ENCODE measurements around the gene PDE8B. TPM values are rescaled to one million over a fixed set of nuclear protein-coding genes. Genes with fewer than 3 reads are reported as not detected.
A peak's percentile ranks its signal among the peaks of the same experiment; 100 is the strongest.

Gene PDE8B
- total RNA-seq, 6 donors from 2014 or later = 5.8 to 21.9 (median 9.7) TPM

DNA sequence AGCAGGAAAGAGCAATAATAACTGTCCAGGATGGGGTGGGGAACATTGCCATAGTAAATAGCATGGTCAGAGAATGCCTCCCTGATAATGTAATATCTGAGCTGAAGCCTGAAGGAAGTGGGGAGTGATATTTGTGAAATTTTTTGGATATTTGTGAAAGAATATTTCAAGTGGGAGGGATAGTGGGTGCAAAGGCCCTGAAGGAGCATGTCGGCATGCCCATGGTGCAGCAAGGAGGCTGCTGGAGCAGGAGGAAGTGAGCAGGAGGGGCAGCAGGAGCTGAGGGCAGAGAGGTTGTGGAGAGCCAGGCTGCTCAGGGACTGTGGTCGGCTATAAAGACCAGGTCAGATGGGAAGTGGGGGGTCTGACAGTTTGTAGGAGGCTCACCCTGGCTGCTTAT is 21.1 kb upstream of the PDE8B start:
- Histone ChIP-seq H3K4me3 (no peak overlapping the region), H3K4me1 (no peaks in the 10 kb centered on the region), H3K9me3 (no peaks in the 10 kb centered on the region), H3K36me3 (no peaks in the 10 kb centered on the region), H3K27ac (no peak overlapping the region), H3K27me3 (no peaks in the 10 kb centered on the region)
- TF ChIP-seq, protein P1, sequence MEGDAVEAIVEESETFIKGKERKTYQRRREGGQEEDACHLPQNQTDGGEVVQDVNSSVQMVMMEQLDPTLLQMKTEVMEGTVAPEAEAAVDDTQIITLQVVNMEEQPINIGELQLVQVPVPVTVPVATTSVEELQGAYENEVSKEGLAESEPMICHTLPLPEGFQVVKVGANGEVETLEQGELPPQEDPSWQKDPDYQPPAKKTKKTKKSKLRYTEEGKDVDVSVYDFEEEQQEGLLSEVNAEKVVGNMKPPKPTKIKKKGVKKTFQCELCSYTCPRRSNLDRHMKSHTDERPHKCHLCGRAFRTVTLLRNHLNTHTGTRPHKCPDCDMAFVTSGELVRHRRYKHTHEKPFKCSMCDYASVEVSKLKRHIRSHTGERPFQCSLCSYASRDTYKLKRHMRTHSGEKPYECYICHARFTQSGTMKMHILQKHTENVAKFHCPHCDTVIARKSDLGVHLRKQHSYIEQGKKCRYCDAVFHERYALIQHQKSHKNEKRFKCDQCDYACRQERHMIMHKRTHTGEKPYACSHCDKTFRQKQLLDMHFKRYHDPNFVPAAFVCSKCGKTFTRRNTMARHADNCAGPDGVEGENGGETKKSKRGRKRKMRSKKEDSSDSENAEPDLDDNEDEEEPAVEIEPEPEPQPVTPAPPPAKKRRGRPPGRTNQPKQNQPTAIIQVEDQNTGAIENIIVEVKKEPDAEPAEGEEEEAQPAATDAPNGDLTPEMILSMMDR (IDR thresholded peaks at IDR 0.05) = no peak
- no peak for TF ChIP-seq POLR2AphosphoS5 (IDR thresholded peaks at IDR 0.05)
- TF ChIP-seq POLR2A (IDR thresholded peaks at IDR 0.05) = no peak
- TF ChIP-seq EP300 (IDR thresholded peaks at IDR 0.05) = no peak
- 79 to 82% methylated on average over 2 of the region's 2 CpGs for WGBS, 2 donors
- DNase-seq = no peak
- no peak for ATAC-seq (ENCODE audit: low FRiP score in 2 of 2)

DNA sequence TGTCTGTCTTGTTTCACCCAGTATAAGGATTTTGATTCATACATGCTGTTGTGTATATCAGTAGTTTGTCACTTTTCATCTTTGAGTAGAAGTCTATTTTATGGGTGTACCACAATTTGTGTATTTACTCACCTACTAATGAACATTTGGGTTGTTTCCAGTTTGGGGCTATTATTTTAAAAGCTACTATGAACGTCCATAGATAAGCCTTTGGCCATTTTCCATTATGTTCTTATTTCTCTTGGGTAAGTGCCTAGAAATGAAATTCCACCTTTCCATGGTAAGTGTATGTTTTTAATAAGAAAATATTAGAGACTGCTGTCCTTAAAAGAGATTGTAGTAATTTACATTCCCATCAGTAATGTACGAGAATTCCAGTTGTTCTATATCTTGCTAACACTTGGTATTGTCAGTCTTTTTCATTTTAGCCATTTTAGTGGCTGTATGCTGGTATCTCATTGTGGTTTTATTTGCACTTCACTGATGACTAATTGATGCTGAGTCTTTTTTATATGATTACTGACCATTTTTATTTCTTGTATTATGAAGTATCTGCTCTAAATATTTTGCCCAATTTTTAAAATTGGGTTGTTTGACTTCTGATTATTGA is 17.9 kb upstream of the PDE8B start:
- H3K36me3 ChIP-seq = no peaks in the 10 kb centered on the region
- peaks cover 0 to 5% (median 0%) of the 10 kb centered on the region in 4 donors for H3K9me3 ChIP-seq
- H3K27me3 ChIP-seq = no peaks in the 10 kb centered on the region
- DNase-seq (no peak), ATAC-seq (ENCODE audit: low FRiP score in 2 of 2) (no peak)
- H3K27ac ChIP-seq = no peak overlapping the region
- WGBS, 2 donors = 52 to 66% methylated on average over 2 of the region's 2 CpGs
- TF ChIP-seq, protein P1 (IDR thresholded peaks at IDR 0.05) = no peak
- TF ChIP-seq POLR2A (IDR thresholded peaks at IDR 0.05) = no peak
- no peak for TF ChIP-seq EP300 (IDR thresholded peaks at IDR 0.05)
- no peak for TF ChIP-seq POLR2AphosphoS5 (IDR thresholded peaks at IDR 0.05)
- no peak overlapping the region for H3K4me3 ChIP-seq
- no peaks in the 10 kb centered on the region for H3K4me1 ChIP-seq

DNA sequence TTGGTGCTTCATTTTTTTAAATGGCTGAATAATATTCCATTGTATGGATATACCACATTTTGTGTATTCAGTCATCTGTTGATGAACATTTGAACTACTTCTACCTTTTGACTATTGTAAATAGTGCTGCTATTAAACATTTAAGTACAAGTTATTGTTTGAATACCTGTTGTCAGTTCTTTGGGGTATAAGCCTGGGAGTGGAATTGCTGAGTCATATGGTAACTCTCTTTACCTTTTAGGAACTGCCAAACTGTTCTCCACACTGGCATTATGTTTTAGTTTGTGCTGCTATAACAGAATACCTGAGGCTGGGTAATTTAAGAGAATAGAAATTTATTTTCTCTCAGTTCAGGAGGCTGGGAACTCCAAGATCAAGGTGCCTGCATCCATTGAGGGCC is 15.7 kb upstream of the PDE8B start:
- TF ChIP-seq, protein P1 (IDR thresholded peaks at IDR 0.05) = no peak
- TF ChIP-seq EP300 (IDR thresholded peaks at IDR 0.05) (no peak), POLR2AphosphoS5 (IDR thresholded peaks at IDR 0.05) (no peak), POLR2A (IDR thresholded peaks at IDR 0.05) (no peak)
- no peaks in the 10 kb centered on the region for H3K36me3 ChIP-seq
- no peak for ATAC-seq (ENCODE audit: low FRiP score in 2 of 2)

DNA sequence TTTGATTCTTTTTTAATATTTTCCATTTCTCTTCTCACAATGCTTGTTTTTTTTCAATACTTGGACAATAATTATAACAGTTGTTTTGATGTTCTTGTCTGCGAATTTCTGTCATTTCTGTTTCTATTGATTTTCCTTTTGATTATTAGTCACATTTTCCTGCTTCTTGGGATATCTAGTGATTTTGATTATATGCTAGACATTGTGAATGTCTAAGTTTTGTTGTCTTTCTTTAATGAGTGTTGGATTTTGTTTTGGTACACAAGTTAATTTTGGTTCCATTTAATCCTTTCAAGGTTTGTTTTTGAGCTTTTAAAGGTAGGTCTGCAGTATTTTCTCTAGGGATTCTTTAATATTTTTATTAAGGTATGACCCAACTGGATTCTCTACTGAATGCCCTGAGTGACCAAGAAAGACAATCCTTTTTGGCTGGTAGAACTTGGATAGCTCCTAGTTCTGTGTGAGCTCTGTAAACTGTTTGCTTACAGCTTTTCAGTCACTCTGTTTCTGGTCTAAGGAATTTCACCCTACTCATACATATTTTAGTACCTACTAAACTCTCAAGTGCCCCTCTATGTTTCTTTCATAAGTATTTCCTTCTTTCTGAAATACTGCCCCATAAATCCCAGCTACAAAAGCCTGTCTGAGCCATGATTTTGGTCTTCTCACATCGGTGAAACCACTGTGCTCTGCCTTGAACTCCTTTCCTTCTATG is 12.5 kb upstream of the PDE8B start:
- no peak overlapping the region for H3K27ac ChIP-seq
- DNase-seq = no peak
- no peaks in the 10 kb centered on the region for H3K36me3 ChIP-seq
- 56 to 76% methylated on average over 2 of the region's 2 CpGs for WGBS, 2 donors
- H3K4me3 ChIP-seq = no peak overlapping the region
- no peaks in the 10 kb centered on the region for H3K4me1 ChIP-seq
- no peaks in the 10 kb centered on the region for H3K27me3 ChIP-seq
- peaks cover 0 to 5% (median 0%) of the 10 kb centered on the region in 4 donors for H3K9me3 ChIP-seq
- ATAC-seq (ENCODE audit: low FRiP score in 2 of 2) = peak in 1 of 2 donors; percentile 62
- TF ChIP-seq, protein P1 (IDR thresholded peaks at IDR 0.05) = no peak
- TF ChIP-seq POLR2AphosphoS5 (IDR thresholded peaks at IDR 0.05) = no peak
- no peak for TF ChIP-seq POLR2A (IDR thresholded peaks at IDR 0.05)
- TF ChIP-seq EP300 (IDR thresholded peaks at IDR 0.05) = peak in 1 of 4 donors; percentile 36

More for the DNA sequence above, 15.7 kb upstream of the PDE8B start:
- no peaks in the 10 kb centered on the region for H3K4me1 ChIP-seq
- no peaks in the 10 kb centered on the region for H3K27me3 ChIP-seq
- peaks cover 0 to 5% (median 0%) of the 10 kb centered on the region in 4 donors for H3K9me3 ChIP-seq
- DNase-seq = no peak
- no peak overlapping the region for H3K4me3 ChIP-seq
- no peak overlapping the region for H3K27ac ChIP-seq
